Measurements from ENCODE around the gene PIEZO2.
"Not testable (repeated sequence)": the region's sequence is repeated elsewhere in the genome, so short reads cannot be mapped to it uniquely, and the experiment has no call there.

The PIEZO2 gene

DNA sequence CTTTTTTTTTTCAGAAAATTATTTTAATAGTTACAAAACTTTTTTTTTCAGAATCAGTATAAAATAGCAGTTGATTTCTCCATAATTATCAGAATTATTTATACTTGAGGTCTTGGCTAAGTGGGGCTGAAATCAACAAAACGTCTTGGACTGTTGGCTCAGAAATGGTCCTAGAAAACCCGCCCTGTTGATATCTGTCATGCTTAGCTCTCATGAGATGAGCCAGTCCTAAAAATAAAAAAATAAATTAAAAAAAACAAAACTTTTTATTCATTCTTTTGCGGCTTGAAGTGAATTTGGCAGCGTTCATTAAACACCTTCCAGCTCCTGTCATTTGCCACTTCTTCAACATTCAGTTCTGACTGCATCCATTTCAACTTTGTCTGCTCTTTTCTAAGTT is 525.8 kb downstream of the PIEZO2 start:
- H3K27ac Mint-ChIP-seq; DNase-seq; H3K9me3 Mint-ChIP-seq; H3K27me3 Mint-ChIP-seq (ENCODE audit: low read depth, poor library complexity); H3K4me3 Mint-ChIP-seq; H3K36me3 Mint-ChIP-seq (ENCODE audit: low read depth): not testable (repeated sequence)
- H3K4me1 Mint-ChIP-seq, result peaks cover 10% of the 10 kb centered on the region

DNA sequence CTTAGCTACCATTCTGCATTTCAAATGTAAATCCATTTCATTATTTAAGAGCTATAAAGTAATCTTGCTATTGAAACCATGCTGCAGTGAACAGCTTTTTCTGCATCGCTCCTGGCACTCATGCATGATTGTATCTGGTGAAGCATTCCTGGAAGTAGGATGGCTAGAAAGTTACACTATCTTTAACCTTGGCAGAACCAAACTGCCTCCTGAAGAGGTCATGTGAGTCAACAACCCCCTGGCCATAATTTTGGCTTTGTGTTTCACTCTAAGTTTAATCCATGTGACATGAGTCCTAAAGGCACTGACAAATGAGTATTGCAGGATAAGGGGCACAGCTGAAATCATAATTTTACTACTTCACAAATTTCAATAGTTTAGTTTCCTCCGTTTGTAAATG is 526.4 kb downstream of the PIEZO2 start:
- not testable (repeated sequence) for H3K27me3 Mint-ChIP-seq (ENCODE audit: low read depth, poor library complexity); H3K36me3 Mint-ChIP-seq (ENCODE audit: low read depth); H3K4me3 Mint-ChIP-seq; H3K9me3 Mint-ChIP-seq; H3K27ac Mint-ChIP-seq; DNase-seq
- H3K4me1 Mint-ChIP-seq, result peaks cover 10% of the 10 kb centered on the region

DNA sequence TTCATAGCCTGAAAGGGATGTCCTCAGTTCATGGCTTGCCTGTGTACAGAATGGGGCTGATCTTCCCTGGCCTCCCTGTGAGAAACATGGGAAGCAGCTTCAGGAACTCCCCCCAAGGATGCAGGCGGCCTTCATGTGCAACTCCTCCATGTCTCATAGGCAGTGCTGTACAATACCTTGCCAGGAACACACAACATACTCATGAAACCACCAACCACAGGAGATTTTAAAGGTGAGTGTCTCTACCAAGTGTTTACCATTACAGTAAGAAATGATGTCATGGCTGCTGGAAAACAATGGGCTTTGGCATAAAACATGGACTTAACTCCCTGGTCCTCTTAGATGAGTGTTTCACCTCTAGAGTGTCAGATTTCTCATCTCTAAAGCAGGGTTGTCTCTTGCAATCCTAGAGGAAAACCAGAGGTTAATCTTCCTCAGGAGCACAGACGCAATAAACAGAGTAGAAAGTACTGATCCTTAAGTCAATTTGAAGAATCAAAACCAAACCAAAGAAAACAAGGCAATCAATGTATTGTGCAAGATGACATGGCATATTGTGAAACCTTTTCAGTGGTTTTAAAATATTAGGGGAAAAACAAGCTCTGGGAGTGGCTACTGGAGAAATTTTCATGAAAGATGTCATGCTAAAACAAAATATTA is 528.6 kb downstream of the PIEZO2 start:
- peak overlapping the region; percentile 69 for H3K27ac Mint-ChIP-seq
- not testable (repeated sequence) for H3K27me3 Mint-ChIP-seq (ENCODE audit: low read depth, poor library complexity); DNase-seq; H3K36me3 Mint-ChIP-seq (ENCODE audit: low read depth); H3K4me3 Mint-ChIP-seq; H3K9me3 Mint-ChIP-seq
- H3K4me1 Mint-ChIP-seq, result peaks cover 10% of the 10 kb centered on the region

All from nephron progenitor cell (in vitro differentiated cells).